Stimulated activated naive CD4-positive, alpha-beta T cell (primary cell): Measurements from ENCODE around the gene EAPP.
"Not testable (repeated sequence)": the region's sequence is repeated elsewhere in the genome, so short reads cannot be mapped to it uniquely, and the experiment has no call there.

Source experiments
- DNase-seq, 6 experiments: peaks; one replicate each; lab custom pipeline; 2025; lab: John Stamatoyannopoulos, UW

The EAPP gene

DNA sequence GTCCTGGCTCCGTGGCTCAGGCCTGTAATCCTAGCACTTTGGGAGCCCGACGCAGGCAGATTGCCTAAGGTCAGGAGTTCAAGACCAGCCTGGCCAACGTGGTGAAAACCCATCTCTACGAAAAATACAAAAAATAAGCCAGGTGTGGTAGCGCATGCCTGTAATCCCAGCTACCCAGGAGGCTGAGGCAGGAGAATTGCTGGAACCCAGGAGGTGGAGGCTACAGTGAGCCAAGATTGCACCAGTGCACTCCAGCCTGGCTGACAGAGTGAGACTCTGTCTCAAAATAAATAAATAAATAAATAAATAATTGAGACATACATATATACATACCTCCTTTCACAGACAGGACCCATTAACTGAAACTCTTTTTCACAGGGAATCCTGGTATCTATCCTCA lies 1.4 kb downstream of the EAPP start:
- DNase-seq, result not testable (repeated sequence)

DNA sequence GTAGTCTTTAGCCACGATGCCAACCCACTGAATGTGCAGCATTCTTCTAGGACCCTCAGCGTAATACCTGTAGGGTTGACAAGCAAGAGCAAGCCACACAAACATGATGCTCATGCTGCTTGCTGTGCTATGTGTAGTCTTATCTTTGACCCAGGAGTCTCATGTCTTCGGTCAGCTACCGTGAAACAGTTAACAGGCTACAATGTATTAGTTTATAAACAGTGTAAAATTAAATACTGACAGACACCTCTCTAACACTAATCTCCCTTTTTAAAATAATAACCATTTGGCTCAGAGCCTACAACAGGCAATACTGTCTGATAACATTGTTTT lies 1.9 kb downstream of the EAPP start:
- no peak for DNase-seq

DNA sequence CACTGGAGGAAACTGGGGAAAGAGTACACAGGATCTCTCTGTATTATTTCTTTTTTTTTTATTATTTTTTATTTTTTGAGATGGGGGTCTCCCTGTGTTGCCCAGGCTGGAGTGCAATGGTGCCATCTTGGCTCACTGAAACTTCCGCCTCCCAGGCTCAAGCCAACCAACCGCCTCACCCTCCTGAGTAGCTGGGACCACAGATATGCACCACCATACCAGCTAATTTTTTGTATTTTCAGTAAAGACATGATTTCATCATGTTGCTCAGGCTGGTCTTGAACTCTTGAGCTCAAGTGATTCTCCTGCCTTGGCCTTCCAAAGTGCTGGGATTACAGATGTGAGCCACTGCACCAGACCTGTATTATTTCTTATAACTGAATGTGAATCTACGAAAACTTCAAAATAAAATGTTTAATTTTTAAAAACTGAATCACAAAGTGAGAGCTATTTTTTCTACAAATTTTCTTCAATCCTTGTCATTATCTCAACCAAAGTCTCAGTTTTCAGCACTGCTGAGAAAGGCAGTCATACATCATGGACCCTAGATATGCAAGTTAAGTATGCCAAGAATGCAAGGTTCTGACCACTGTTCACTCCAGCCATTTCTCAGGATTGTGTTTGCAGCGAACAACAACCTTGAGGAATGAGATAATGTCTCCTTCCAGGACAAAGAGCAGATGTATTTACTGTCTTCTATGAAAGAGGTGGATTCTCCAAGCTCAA lies 2.4 kb downstream of the EAPP start:
- no peak for DNase-seq

DNA sequence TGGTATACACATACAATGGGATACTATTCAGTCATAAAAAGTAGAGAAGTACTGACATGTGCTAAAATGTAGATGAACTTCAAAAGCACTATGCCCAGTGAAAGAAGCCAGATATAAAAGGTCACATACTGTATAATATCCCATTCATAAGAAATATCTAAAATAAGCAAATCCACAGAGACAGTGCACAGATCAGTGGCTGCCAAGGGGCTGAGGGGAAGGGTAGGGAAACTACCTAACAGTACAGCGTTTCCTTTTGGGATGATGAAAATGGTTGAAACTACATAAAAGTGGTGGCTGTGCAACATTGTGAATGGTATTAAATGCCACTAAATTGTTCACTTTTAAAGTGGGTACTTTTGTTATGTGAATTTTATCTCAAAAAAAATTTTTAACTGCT lies 11.9 kb downstream of the EAPP start:
- no peak for DNase-seq

GRCh38 chr14:34524216-34524615 lies 15.3 kb downstream of the EAPP start:
- DNase-seq, result not testable (repeated sequence)

DNA sequence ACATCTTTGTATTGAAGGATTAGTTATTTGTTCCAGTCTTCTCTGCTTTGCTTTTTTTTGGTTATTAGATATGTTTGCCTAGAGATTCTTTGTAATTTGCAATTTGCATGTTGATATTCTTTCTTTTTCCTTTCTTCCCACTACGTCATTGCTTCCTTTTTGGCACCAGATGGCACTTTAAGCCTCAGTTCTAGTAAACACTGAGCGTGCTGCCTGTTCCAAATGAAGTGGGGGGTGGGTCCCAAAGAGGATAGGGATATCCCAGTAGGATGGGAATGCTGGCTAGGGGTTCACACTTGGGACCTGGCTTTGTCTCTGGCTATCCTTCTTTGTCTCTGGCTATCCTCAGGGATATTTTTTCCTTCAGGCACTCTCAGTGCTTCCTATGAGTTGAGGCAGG lies 17.0 kb downstream of the EAPP start:
- no peak for DNase-seq

DNA sequence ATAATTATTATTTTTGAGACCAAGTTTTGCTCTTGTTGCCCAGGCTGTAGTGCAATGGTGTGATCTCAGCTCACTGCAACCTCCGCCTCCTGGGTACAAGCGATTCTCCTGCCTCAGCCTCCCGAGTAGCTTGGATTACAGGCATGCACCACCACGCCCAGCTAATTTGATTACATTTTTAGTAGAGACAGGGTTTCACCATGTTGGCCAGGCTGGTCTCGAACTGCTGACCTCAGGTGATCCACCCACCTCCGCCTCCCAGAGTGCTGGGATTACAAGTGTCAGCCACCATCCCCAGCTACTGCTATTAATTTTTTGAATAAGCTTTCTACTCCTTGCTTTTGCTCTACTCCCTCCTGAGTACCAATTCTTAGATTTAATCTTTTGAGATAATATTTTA lies 18.4 kb downstream of the EAPP start:
- DNase-seq, result not testable (repeated sequence)

GRCh38 chr14:34520304-34520970 lies 19.1 kb downstream of the EAPP start:
- DNase-seq, result not testable (repeated sequence)

GRCh38 chr14:34507884-34508283 lies 31.6 kb downstream of the EAPP start:
- no peak for DNase-seq

DNA sequence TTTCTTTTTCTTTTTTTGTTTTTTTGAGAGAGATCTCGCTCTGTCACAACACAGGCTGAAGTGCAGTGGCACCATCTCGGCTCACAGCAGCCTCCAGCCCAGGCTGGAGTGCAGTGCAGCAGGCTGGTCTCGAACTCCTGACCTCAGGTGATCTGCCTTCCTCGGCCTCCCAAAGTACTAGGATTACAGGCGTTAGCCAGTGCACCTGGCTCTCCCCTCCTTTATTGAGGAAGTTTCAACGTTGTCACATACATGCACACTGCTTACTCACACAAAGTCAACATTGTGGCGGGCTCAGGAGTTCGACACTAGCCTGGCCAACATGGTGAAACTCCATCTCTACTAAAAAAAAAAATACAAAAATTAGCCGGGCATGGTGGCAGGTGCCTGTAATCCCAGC lies 32.0 kb downstream of the EAPP start:
- DNase-seq, result no peak

- DNase-seq, result not testable (repeated sequence)
Measured at GRCh38 chr14:34505124-34505491, 34.4 kb downstream of the EAPP start.

DNA sequence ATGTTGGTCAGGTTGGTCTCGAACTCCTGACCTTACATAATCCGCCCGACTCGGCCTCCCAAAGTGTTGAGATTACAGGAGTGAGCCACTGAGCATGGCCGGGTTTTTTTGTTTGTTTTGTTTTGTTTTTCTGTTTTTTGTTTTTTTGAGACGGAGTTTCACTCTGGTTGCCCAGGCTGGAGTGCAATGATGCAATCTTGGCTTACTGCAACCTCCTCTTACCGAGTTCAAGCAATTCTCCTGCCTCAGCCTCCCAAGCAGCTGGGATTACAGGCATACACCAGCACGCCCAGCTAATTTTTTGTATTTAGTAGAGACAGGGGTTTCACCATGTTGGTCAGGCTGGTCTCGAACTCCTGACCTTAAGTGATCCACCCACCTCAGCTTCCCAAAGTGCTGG lies 35.5 kb downstream of the EAPP start:
- DNase-seq, result not testable (repeated sequence)

DNA sequence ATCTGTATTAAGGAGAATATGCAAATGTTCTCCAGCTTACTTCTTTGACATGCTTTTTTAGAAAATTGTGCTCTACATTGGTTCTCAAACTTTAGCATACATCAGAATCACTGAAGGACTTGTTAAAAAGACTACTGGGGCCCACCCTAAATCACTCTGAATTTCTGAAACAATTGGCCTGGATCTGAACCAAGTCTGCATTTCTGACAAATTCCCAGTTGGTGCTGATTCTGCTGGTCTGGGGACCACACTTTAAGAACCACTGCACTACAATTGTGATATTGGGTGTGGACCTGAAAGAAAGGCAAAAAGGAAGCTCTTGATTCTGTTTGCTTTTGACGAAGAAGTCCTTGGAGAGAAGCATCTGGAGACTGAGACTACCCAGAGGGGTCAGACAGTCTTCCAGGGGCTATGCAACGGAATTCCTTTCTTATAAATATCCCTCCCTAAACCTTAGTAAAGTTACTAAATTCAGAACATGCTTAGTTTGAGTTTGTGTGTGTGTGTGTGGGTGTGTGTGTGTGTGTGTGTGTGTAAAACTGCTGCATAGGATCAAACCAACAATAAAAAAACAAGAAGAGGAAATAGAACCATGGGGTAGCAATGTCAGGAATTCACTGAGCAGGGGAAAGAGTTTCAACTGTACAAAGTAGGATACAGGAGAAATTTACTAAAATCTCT lies 36.8 kb downstream of the EAPP start:
- no peak for DNase-seq

DNA sequence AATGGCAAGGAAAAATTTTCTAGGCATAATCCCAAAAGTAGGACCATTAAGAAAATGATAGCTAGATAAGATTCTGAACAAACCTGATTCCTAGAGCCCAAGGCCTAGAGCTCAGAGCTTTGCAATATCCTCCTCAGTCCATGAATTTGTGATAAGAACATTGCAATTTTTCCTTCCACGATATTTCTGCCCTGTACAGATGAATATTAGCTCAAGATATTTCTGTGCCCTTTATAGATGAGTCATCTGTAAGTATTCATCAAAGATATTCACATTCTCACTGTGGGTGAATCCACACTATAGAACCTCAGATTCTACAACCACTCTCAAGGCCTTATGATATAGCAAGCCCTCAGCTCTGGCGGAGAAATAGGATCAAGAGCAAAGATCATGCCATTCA lies 37.5 kb downstream of the EAPP start:
- no peak for DNase-seq

DNA sequence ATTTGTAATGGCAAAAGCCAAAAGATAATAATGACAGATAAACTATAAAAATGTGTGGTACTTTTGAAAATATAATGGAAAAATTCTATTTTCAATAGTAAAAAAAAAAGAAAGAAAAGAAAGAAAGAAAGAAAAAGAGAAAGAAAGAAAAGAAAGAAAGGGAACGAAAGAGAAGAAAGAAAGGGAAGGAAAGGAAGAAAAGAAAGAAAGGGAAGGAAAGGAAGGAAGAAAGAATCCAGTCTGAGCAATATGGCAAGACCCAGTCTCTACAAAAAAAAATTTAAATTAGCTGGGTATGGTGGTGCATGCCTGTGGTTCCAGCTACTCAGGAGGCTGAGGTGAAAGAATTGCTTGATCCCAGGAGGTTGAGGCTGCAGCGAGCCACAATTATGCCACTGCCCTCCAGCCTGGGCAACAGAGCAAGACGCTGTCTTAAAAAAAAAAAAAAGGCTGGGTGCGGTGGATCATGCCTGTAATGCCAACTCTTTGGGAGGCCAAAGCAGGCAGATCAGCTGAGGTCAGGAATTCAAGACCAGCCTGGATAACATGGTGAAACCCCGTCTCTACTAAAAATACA lies 38.4 kb downstream of the EAPP start:
- no peak for DNase-seq

DNA sequence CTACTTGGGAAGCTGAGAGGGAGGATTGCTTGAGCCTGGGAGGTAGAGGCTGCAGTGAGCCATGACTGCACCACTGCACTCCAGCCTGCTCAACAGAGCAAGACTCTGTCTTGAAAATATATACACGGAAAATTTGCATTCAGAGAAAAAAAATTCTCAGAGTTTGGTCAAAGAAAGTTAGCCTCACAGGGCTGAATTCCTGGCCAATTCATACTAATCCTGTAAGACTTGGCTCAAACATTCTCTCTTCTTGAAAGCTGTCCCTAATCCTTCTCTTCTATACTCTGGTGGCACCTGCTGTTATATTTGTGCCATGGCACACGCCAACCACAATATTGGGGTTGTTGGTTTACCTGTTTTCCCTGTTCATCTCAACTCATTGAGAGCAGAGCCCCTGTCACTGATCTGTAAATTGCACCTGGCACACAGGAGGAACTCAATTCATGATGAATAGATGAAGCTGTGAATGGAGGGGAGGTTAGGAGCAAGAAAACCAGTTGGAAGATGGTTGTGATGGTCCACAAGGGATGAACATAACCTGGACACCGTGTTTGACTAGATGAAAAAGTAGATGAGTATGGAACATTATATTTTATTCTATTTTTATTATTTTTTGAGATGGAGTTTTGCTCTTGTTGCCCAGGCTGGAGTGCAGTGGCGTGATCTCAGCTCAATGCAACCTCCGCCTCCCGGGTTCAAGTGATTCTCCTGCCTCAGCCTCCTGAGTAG lies 40.7 kb downstream of the EAPP start:
- no peak for DNase-seq

- DNase-seq, result no peak
Measured at GRCh38 chr14:34496679-34497513, 42.6 kb downstream of the EAPP start.

DNA sequence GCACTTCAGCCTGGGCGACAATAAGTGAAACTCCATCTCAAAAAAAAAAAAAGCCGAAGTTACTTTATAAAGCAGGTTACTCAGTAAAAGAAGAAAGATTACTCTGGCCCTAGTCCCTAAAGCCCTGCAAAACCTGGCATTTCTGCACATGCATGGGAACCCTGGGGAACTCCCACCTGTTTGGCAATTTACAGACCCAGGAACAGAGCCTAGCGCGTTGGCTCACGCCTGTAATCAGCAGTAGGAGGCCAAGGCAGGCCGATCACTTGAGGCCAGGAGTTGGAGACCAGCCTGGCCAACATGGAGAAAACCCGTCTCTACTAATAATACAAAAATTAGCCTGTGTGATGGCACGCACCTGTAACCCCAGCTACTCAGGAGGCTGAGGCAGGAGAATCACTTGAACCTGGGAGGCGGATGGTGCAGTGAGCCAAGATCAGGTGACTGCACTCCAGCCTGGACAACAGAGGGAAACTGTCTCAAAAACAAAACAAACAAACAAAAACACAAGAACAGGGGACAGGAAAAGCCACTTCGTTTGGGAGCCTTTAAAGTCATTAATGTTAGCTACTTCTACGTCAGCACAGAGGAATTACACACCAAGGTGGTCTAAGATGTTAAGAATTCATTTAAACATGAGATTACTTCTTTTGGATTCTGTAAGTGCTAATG lies 43.4 kb downstream of the EAPP start:
- no peak for DNase-seq

DNA sequence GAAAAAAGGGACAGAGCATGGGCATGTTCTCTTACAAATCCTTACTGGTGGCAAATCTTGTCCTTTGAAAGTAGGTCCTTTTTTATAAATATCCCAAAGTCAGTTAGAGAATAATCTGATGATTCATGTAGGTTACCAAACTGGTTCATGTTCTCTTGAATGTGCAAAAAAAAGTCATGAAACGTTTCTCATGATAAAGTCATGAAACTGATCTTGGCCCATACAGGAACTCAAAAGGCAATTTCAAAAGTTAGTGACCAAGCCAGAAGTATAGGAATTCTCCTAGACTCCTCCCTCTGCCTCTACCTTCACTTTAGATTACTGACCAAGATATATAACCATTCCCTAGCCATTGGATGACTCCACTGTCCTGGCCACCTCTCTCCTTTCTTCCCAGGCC lies 50.2 kb downstream of the EAPP start:
- no peak for DNase-seq

DNA sequence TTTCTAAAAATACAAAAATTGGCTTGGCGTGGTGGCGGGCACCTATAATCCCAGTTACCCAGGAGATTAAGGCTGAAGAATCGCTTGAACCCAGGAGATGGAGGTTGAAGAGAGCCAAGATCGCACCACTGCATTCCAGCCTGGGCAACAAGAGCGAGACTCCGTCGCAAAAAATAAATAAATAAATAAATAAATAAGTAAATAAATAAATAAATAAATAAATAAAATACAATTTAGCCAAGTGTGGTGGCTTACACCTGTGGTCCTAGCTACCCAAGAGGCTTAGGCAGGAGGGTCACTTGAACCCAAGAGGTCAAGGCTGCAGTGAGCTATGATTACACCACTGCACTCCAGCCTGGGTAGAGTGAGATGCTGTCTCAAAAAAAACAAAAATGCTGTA lies 51.0 kb downstream of the EAPP start:
- no peak for DNase-seq

DNA sequence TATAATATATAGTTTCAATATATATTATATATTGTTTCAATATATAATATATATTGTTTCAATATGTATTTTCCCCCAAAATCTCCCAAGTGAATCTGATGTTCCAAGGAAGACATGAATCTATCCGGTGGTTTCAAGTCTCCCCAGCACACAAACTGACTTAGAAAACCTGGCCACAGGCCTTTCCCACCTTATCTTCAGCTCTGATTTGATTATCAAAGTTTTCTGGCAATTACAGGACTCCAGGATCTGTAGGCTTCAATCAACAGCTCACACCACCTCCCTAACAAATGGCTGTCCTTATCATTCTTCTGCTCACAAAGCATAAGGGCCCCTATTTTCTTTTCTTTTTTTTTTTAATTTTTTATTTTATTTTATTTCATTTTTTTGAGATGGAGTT lies 54.8 kb downstream of the EAPP start:
- DNase-seq, result no peak
